Mesendoderm (in vitro differentiated cells): ENCODE measurements around the gene BNC1.

Experiments
- DNase-seq: peaks from one replicate; pipeline ENCODE4 v3.0.0; 2013
- H2AK5ac ChIP-seq: 2 replicates; pipeline ENCODE4 v1.6.1; 2013; ENCODE audit warnings: low read length, inconsistent platforms
- H2BK120ac ChIP-seq: 2 replicates; pipeline ENCODE4 v1.6.1; 2013; ENCODE audit warnings: low read depth, mild to moderate bottlenecking, low read length, moderate library complexity, mixed read lengths
- H2BK15ac ChIP-seq: replicated peaks from 2 replicates; pipeline ENCODE4 v1.6.1; 2013; ENCODE audit warnings: low read depth, mild to moderate bottlenecking, moderate library complexity
- H2BK5ac ChIP-seq: 2 replicates; pipeline ENCODE4 v1.6.1; 2013; ENCODE audit warnings: low read length, inconsistent platforms
- H3K18ac ChIP-seq: 2 replicates; pipeline ENCODE4 v1.6.1; 2013; ENCODE audit warnings: mild to moderate bottlenecking, low read length, mixed read lengths
- H3K23ac ChIP-seq: one replicate; pipeline ENCODE4 v1.6.1; 2013; ENCODE audit warnings: low read length
- H3K27ac ChIP-seq: 2 replicates; pipeline ENCODE4 v1.5.1; 2013; ENCODE audit warnings: low read depth, mild to moderate bottlenecking, inconsistent platforms, low read length, moderate library complexity
- H3K27me3 ChIP-seq: 2 replicates; pipeline ENCODE4 v1.6.1; 2013; ENCODE audit warnings: low read length, control low read depth, mild to moderate bottlenecking, inconsistent platforms; ENCODE audit not compliant: insufficient read depth, poor library complexity
- H3K36me3 ChIP-seq: 2 replicates; pipeline ENCODE4 v1.6.1; 2013; ENCODE audit warnings: low read length, inconsistent platforms; ENCODE audit not compliant: control insufficient read depth, insufficient read depth
- H3K4ac ChIP-seq: one replicate; pipeline ENCODE4 v1.6.1; 2013; ENCODE audit warnings: low read depth, mild to moderate bottlenecking, low read length, moderate library complexity
- H3K4me1 ChIP-seq: 2 replicates; pipeline ENCODE4 v1.6.1; 2013; ENCODE audit warnings: low read depth, low read length, inconsistent platforms; ENCODE audit not compliant: control insufficient read depth
- H3K4me2 ChIP-seq: 2 replicates; pipeline ENCODE4 v1.6.1; 2013; ENCODE audit warnings: low read length
- H3K4me3 ChIP-seq: 2 replicates; pipeline ENCODE4 v1.5.1; 2013; ENCODE audit warnings: mild to moderate bottlenecking, low read length
- H3K56ac ChIP-seq: one replicate; pipeline ENCODE4 v1.6.1; 2013; ENCODE audit warnings: low read length
- H3K79me1 ChIP-seq: 2 replicates; pipeline ENCODE4 v1.6.1; 2013; ENCODE audit warnings: low read length, inconsistent platforms
- H3K79me2 ChIP-seq: 2 replicates; pipeline ENCODE4 v1.6.1; 2013; ENCODE audit warnings: mild to moderate bottlenecking, low read length; ENCODE audit not compliant: control insufficient read depth, insufficient read depth
- H3K9ac ChIP-seq: 2 replicates; pipeline ENCODE4 v1.6.1; 2013; ENCODE audit warnings: low read length, inconsistent platforms
- H4K5ac ChIP-seq: one replicate; pipeline ENCODE4 v1.6.1; 2013; ENCODE audit warnings: low read length
- H4K8ac ChIP-seq: one replicate; pipeline ENCODE4 v1.6.1; 2013; ENCODE audit warnings: low read depth, mild to moderate bottlenecking, control low read depth, low read length, moderate library complexity
- WGBS: extraction: QIAGEN DNeasy Blood & Tissue Kit; methylation state at CpG from one replicate; pipeline ENCODE4 v1.1.7; 2013; ENCODE audit warnings: low lambda C conversion rate, missing lambda C conversion rate; ENCODE audit not compliant: insufficient coverage; ENCODE audit errors: extremely low coverage; 5-methylcytosine and 5-hydroxymethylcytosine counted together

The BNC1 gene

DNA sequence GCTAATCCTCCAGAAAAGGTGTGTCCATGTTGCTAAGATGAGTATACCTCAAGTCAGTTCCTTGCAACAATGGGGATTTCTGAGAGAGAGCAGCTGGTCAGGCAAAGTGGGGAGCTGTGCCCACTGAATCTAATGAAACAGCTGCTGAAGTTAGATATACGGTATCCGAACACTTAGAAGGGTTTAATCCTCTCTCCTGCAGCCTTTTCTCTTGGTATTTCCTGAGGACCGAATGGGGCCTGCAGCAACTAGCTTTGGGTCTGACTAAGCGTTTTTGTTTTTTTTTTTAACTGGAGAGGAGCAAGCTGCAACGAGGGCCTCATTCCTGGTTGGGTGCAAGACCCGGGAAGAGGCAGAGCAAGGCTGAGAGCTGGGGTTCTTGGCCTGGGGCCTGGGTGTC, 37.6 kb upstream of the BNC1 start:
- no peaks in the 10 kb centered on the region for H3K79me1 ChIP-seq
- H3K18ac ChIP-seq, result no peak overlapping the region
- no peak overlapping the region for H3K27ac ChIP-seq
- H3K56ac ChIP-seq, result no peak overlapping the region
- H3K4me2 ChIP-seq, result no peak overlapping the region
- no peak overlapping the region for H2AK5ac ChIP-seq
- H3K27me3 ChIP-seq, result no peaks in the 10 kb centered on the region
- H3K23ac ChIP-seq, result no peak overlapping the region
- H2BK5ac ChIP-seq, result no peak overlapping the region
- H3K36me3 ChIP-seq, result no peaks in the 10 kb centered on the region
- peaks cover 6% of the 10 kb centered on the region for H3K4me1 ChIP-seq
- H3K4me3 ChIP-seq, result no peak overlapping the region
- no peak overlapping the region for H4K8ac ChIP-seq
- DNase-seq, result peak; percentile 41
- no CpG with 5 or more reads among the region's 6 CpGs for WGBS
- H3K79me2 ChIP-seq, result no peaks in the 10 kb centered on the region
- H2BK15ac ChIP-seq, result no peak overlapping the region
- H4K5ac ChIP-seq, result no peak overlapping the region
- no peak overlapping the region for H3K4ac ChIP-seq
- H3K9ac ChIP-seq, result no peak overlapping the region
- no peak overlapping the region for H2BK120ac ChIP-seq

DNA sequence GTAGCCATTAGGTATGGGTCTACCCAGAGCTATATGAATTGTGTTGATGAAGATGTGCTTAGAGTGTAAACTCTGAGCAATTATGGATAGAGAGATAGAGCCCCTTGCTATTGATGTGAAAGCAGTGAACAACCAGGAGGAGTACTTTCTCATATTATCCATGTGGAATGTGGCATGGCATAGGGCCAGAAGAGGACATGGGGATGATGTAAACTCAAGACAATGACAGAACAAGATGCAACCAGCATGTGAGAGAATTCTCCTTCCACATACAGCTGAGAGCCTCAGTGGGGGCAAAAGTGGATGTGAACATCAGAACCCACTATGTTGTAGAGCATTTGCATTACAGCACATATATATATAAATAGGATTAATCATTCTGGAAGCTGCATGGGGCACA, 36.4 kb upstream of the BNC1 start:
- Histone ChIP-seq H3K23ac (no peak overlapping the region), H4K8ac (no peak overlapping the region), H3K27ac (no peak overlapping the region), H2BK5ac (no peak overlapping the region), H2BK15ac (no peak overlapping the region), H3K27me3 (no peaks in the 10 kb centered on the region), H2AK5ac (no peak overlapping the region), H3K4me1 (peaks cover 6% of the 10 kb centered on the region), H3K56ac (no peak overlapping the region), H3K79me2 (no peaks in the 10 kb centered on the region), H3K4ac (no peak overlapping the region), H2BK120ac (no peak overlapping the region), H3K4me2 (no peak overlapping the region), H3K4me3 (no peak overlapping the region), H3K36me3 (no peaks in the 10 kb centered on the region), H3K9ac (no peak overlapping the region), H3K79me1 (no peaks in the 10 kb centered on the region), H3K18ac (no peak overlapping the region), H4K5ac (no peak overlapping the region)
- no peak for DNase-seq

DNA sequence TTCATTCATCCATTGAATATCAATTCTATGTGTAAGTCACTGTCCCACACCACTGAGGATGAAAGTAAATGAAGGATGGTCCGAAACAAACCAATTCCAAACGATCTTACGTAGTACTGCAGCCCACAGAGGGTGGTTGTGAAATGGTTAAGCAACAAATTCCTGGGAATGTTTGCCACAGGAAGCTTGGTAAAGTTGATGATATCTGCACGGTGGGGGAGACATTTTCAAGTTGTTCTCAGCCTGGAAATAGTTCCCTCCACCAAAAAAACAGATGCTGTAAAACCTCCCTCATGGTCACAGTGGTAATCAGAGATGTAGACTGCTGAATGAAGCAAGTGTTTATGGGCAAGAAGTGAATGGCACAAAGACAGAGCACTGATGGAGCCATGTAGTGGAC, 35.9 kb upstream of the BNC1 start:
- Histone ChIP-seq H3K36me3 (no peaks in the 10 kb centered on the region), H4K5ac (no peak overlapping the region)

DNA sequence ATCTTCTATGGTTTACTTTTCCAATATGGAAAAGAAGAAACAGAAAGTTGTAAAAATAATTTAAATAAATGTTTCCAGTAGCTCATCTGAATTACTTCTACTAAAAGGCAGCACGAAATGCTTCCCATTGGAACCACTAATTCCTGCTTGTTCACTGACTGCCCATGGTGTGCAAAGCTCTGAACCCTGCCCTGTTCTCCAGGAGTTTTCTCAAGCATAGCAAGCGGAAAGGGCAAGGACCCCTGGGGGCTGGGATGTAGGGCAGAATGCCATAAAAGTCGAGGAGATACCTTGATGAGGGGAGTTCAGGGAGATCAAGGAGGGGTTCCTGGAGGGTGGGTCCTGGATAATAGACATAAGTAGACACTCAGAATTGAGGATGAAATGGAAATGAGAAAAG, 35.3 kb upstream of the BNC1 start:
- H2AK5ac ChIP-seq, result no peak overlapping the region
- no peak overlapping the region for H3K9ac ChIP-seq
- H4K5ac ChIP-seq, result no peak overlapping the region
- no peak overlapping the region for H2BK5ac ChIP-seq
- H3K4me2 ChIP-seq, result no peak overlapping the region
- H3K4ac ChIP-seq, result no peak overlapping the region
- H3K4me3 ChIP-seq, result no peak overlapping the region
- no peak overlapping the region for H3K56ac ChIP-seq
- WGBS, result no CpG with 5 or more reads among the region's 3 CpGs
- no peaks in the 10 kb centered on the region for H3K79me1 ChIP-seq
- peaks cover 6% of the 10 kb centered on the region for H3K4me1 ChIP-seq
- no peak overlapping the region for H3K27ac ChIP-seq
- H2BK15ac ChIP-seq, result no peak overlapping the region
- H3K36me3 ChIP-seq, result no peaks in the 10 kb centered on the region
- no peak overlapping the region for H3K18ac ChIP-seq
- no peak for DNase-seq
- no peak overlapping the region for H4K8ac ChIP-seq
- H2BK120ac ChIP-seq, result no peak overlapping the region
- no peaks in the 10 kb centered on the region for H3K27me3 ChIP-seq
- no peak overlapping the region for H3K23ac ChIP-seq
- no peaks in the 10 kb centered on the region for H3K79me2 ChIP-seq

More for the DNA sequence above, 35.9 kb upstream of the BNC1 start:
- H3K18ac ChIP-seq, result no peak overlapping the region
- no peak overlapping the region for H2AK5ac ChIP-seq
- H3K4me2 ChIP-seq, result no peak overlapping the region
- H2BK120ac ChIP-seq, result no peak overlapping the region
- no peaks in the 10 kb centered on the region for H3K79me1 ChIP-seq
- no CpG with 5 or more reads among the region's 4 CpGs for WGBS
- no peak overlapping the region for H3K4me3 ChIP-seq
- no peak overlapping the region for H3K27ac ChIP-seq
- no peak overlapping the region for H3K56ac ChIP-seq
- H2BK5ac ChIP-seq, result no peak overlapping the region
- no peak overlapping the region for H3K4ac ChIP-seq
- no peak overlapping the region for H2BK15ac ChIP-seq
- no peaks in the 10 kb centered on the region for H3K79me2 ChIP-seq
- H3K27me3 ChIP-seq, result no peaks in the 10 kb centered on the region
- DNase-seq, result peak; percentile 63
- peaks cover 6% of the 10 kb centered on the region for H3K4me1 ChIP-seq
- no peak overlapping the region for H3K9ac ChIP-seq
- no peak overlapping the region for H4K8ac ChIP-seq
- H3K23ac ChIP-seq, result no peak overlapping the region

DNA sequence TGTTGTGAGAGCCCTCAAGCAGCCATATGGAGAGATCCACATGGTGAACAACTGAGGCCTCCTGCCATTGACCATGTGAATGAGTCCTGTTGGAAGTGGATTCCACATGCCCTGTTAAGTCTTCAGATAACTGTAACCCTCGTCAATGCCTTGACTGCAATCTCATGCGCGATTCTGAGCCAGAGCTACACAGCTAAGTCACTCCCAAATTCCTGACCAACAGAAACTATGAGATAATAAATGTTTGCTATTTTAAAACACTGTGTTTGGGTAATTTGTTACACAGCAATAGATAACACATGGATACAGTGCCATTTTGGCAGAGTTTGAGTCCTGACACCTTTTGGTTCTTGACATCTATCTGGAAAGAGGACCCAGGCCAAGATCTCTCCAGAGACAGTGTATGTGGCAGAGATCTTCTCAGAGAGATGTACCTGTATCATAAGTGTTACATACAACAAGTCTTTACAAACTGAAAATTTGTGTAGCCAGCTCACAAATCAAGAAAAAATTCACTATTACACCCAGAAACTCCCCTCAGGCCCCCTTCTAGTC, 34.5 kb upstream of the BNC1 start:
- Histone ChIP-seq H3K79me2 (no peaks in the 10 kb centered on the region), H3K27me3 (no peaks in the 10 kb centered on the region), H2BK5ac (no peak overlapping the region), H3K9ac (no peak overlapping the region), H3K18ac (no peak overlapping the region), H3K4me3 (no peak overlapping the region), H4K8ac (no peak overlapping the region), H3K4me1 (peaks cover 6% of the 10 kb centered on the region), H3K79me1 (no peaks in the 10 kb centered on the region), H3K36me3 (no peaks in the 10 kb centered on the region), H4K5ac (no peak overlapping the region), H3K4ac (no peak overlapping the region), H2BK15ac (no peak overlapping the region), H3K27ac (no peak overlapping the region), H2AK5ac (no peak overlapping the region), H3K23ac (no peak overlapping the region), H3K56ac (no peak overlapping the region), H3K4me2 (no peak overlapping the region), H2BK120ac (no peak overlapping the region)
- no CpG with 5 or more reads among the region's 3 CpGs for WGBS
- no peak for DNase-seq

DNA sequence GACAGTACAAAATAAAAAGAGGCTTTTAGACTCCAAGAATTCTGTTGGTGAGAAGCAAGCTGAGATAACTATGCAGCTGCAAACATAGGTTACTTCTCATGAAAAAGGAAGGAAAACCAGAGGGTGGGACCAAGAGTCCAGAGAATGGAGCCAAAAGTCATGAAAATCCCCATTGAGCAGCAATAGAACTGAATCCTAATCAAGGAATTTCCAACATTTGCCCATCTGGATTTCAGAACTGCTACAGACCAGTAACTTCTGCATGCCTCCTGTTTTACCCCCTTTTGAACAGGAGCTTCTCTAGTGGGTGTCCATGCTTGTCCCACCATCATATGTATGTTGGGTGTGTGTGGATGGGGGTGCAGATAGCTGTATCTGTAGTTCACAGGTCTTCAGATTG, 33.6 kb upstream of the BNC1 start:
- Histone ChIP-seq H3K9ac (no peak overlapping the region), H3K79me2 (no peaks in the 10 kb centered on the region), H3K4me2 (no peak overlapping the region), H2BK120ac (no peak overlapping the region), H3K27ac (no peak overlapping the region), H3K4me1 (peaks cover 6% of the 10 kb centered on the region), H3K23ac (no peak overlapping the region), H4K5ac (no peak overlapping the region), H3K79me1 (no peaks in the 10 kb centered on the region), H3K18ac (no peak overlapping the region), H2AK5ac (no peak overlapping the region), H3K36me3 (no peaks in the 10 kb centered on the region), H2BK5ac (no peak overlapping the region), H3K4me3 (no peak overlapping the region), H3K4ac (no peak overlapping the region), H3K56ac (no peak overlapping the region), H2BK15ac (no peak overlapping the region), H3K27me3 (no peaks in the 10 kb centered on the region), H4K8ac (no peak overlapping the region)
- no peak for DNase-seq
